GM19468 (cell line): ENCODE data around the gene CSK.
A peak's percentile ranks its signal among the peaks of the same experiment; 100 is the strongest.
"Not testable (repeated sequence)": the region's sequence is repeated elsewhere in the genome, so short reads cannot be mapped to it uniquely, and the experiment has no call there.

Experiments
- ATAC-seq: cut with Tn5 transposase; IDR thresholded peaks from one replicate; pipeline ENCODE4 v1.9.1; 2021; ENCODE audit warnings: mild to moderate bottlenecking, moderate library complexity, moderate number of reproducible peaks; ENCODE audit not compliant: unreplicated experiment; ENCODE audit errors: extremely low read depth

CSK gene

GRCh38 chr15:74781431-74782258 is at the start of gene CSK:
CSK (plus strand) TSS chr15:74782080; CDS start chr15:74798298, 16,218 bp downstream.
- ATAC-seq: peak; percentile 20

GRCh38 chr15:74732846-74733245 is 49.0 kb upstream of the CSK start:
- no peak for ATAC-seq

- ATAC-seq: no peak
Observed at GRCh38 chr15:74733269-74733668, 48.6 kb upstream of the CSK start.

- no peak for ATAC-seq
Observed at GRCh38 chr15:74735305-74735704, 46.6 kb upstream of the CSK start.

GRCh38 chr15:74738239-74738638 is 43.6 kb upstream of the CSK start:
- not testable (repeated sequence) for ATAC-seq

- no peak for ATAC-seq
Observed at GRCh38 chr15:74742422-74742821, 39.5 kb upstream of the CSK start.

DNA sequence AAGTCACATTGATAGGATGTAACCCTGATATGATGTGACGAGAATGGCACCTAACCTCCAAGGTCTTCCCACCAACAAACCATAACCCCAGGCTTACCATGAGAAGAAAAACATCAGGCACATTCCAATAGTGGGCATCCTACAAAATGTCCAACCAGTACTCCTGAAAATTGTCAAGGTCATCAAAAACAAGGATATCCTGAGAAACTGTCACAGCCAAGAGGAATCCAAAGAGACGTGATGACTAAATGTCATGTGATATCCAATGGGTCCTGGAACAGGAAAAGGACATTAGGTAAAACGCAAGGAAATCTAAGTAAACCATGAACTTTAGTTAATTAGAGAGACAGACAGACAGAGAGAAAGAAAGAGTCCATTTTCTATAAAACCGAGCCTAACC is 35.5 kb upstream of the CSK start:
- ATAC-seq: no peak

DNA sequence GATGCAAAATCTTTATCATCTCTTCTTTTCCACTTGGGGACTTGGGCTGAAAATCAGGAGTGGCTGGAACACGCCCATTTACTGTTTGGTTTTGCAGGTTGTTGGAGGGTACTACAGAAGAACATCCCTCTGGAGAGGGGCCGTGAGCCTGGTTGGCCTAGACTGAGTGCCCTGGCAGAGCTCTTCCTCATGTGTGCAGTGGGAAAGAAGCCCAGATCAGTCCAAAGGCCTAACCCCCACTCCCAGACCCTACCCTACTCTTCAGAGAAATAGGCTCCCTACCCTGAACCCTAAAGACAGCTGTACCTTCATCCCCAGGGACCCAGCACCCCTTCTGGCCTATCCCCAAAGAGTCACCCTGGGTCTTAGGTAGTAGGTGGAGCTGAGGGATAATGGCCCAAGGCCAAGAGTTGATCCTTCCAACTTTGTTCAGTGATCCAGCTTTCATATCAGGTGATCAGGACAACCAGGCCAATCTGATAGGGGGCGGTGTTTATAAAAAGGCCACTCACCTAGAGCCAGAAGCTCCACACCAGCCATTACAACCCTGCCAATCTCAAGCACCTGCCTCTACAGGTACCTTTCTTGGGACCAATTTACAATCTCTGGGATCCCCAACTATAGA is 33.4 kb upstream of the CSK start, which contains the start of gene CYP1A2:
Gene CYP1A2, plus strand, starts transcription at position 524 of the 625 bp plus-strand sequence. CDS start 894 bp downstream, outside the sequence.
- ATAC-seq: no peak

DNA sequence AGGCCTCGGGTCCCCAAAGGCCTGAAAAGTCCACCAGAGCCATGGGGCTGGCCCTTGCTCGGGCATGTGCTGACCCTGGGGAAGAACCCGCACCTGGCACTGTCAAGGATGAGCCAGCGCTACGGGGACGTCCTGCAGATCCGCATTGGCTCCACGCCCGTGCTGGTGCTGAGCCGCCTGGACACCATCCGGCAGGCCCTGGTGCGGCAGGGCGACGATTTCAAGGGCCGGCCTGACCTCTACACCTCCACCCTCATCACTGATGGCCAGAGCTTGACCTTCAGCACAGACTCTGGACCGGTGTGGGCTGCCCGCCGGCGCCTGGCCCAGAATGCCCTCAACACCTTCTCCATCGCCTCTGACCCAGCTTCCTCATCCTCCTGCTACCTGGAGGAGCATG is 32.0 kb upstream of the CSK start:
- no peak for ATAC-seq

DNA sequence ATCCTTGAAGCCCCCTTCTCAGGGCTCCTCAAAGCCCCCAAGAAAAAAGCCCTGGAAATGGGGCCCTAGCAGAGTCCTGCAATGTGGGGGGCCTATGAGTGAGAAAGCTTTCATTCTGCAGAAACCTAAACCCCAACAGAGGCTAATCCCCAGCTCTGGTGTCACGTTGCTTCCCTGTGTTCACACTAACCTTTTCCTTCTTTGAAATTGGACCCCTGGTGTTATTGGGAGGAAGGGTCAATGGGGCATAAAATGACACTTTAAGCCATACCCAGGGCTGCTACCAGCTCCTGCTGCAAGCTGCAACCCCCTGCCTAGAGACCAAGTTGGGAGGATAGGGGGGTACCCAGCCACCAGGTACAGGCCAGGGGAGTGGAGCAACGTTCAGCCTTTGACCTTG is 31.1 kb upstream of the CSK start:
- ATAC-seq: no peak

DNA sequence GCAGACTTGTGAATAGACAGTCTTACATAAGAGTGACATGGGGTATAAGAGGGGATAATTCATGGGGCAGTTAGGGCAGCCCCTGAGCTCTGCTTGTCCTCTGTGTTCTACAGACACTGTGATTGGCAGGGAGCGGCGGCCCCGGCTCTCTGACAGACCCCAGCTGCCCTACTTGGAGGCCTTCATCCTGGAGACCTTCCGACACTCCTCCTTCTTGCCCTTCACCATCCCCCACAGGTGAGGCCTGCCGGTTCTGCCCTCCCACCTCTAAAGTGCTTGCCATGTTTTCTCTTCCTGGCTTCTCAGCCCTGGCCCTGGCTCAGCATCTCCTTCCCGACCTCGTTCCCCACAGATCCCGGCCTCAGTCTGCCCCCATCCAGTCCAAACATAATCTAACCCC is 29.9 kb upstream of the CSK start:
- no peak for ATAC-seq

DNA sequence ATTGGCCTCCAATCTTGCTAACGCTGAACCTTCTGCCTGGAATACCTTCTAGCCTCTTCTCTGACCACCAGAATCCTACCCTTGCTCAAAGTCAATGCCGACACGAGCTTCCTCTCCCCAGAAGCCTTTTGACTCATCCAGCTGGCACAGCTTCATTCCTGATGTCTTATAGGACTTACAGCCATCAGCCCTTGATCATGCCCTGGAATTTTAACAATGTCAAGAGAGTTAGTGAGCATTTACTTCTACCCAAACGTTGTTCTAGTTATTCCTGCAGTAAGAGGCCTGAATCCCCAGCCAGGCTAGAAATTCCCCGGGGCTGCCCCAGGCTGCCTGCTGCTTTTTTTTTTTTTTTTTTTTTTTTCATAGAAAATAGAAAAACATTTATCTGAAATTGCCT is 29.3 kb upstream of the CSK start:
- ATAC-seq: no peak

GRCh38 chr15:74754593-74755215 is 27.2 kb upstream of the CSK start:
- ATAC-seq: no peak

DNA sequence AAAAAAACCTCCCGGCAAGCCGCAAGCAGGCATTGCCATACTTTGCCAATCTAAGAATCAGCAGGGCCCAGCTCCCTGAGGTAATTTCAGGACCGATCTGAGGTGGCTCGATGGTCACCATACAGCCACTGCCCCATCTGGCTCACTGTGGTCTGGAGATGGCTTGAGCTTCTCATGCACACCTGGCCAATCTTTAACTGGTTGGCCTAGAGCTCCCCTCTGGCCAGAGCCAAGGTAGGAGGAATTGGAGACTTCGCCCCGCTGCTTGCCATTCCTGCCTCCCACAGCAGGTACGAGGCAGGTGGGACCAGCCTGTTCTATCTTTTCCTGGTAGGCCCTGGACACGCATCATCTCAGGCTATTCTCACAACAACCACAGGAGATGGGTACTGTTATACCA is 23.1 kb upstream of the CSK start:
- ATAC-seq: no peak

- no peak for ATAC-seq
Observed at GRCh38 chr15:74762791-74763150, 19.1 kb upstream of the CSK start.

DNA sequence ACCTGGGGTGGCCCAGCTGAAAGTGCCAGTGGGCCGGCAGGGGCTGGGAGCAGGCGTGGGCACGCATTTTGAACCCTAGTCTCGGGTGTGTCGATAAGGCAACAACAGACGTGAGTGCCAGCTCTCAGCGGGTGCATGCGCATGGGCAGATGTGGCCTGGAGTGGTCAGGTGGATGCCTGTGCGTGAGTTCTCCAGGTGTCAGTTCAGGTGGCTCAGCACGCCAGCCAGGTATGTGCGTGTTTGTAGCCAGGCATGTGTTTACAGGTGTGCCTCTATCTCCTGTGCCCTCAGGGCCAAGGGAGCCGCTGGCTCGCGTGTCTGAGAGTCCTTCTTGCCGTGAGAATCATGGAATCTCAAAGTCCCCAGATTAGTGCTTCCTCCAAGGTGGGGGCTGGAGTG is 18.5 kb upstream of the CSK start:
- ATAC-seq: no peak

DNA sequence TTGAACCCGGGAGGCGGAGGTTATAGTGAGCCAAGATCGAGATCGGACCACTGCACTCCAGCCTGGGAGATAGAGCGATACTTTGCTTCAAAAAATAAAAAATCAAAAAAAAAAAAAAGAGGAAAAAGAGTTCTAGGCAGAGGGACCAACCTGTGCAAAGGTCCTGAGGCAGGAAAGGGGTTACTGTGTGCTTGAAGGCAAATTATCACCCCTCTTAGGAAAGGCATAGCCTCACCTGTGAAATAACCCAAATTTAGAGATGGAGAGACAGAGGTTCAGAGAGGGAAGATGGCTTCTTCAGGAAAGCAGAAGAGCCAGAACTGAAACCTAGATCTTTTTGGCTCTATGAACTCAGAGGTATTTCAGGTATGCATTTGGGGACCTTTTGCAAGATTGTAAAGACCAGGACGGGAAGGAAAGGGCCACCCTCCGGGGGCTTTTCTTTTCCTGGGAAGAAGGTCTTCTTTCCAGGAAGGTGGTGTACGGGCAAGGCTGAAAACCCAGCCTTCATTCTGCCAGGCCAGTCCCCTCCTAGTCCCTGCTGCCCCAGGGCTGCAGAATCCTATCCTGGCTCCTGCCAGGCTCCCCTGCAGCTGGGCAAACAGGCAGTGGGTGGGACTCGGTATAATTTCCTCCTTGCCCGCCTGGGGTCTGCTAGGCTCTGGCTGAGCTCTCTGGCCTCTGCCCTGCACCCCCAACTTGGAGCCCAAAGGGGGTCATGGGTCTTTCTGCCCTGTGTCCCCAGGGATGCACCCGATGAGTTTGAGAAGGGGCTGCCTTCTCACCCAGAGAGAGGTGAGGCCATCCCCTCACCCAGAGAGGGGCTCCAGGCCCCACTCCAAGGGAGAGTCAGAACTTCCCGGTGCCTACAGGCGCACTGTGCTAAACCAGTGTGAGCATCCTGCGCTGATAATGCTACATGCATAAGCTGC is 14.4 kb upstream of the CSK start:
- ATAC-seq: no peak

DNA sequence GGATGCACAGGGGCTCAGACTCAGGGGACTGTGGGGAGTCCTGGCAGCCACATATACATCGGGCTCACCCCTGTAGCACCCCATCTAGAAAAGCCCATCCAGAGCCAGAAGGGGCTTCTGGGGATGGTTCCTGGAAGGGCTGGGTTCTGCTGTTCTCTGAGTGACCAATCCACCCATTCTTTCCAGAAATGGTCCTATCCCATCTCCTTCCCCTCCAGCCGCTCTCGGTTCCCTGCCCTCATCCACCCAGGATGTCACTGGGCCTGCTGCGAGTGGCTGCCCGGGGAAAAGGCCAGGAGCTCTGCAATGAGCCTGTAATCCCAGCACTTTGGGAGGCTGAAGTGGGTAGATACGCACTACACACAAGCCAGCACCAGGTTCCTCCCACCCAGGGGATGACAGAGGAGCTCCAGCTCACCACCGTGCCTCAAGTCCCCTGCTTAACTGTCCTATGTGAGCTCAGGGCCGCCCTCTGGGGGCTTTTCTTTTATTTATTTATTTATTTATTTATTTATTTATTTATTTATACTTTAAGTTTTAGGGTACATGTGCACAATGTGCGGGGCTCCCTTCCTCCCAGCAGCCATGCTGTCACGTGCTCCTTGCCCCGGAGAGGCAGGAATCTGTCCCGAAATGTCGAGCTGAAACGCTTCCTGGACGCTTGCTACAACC is 13.6 kb upstream of the CSK start:
- no peak for ATAC-seq

DNA sequence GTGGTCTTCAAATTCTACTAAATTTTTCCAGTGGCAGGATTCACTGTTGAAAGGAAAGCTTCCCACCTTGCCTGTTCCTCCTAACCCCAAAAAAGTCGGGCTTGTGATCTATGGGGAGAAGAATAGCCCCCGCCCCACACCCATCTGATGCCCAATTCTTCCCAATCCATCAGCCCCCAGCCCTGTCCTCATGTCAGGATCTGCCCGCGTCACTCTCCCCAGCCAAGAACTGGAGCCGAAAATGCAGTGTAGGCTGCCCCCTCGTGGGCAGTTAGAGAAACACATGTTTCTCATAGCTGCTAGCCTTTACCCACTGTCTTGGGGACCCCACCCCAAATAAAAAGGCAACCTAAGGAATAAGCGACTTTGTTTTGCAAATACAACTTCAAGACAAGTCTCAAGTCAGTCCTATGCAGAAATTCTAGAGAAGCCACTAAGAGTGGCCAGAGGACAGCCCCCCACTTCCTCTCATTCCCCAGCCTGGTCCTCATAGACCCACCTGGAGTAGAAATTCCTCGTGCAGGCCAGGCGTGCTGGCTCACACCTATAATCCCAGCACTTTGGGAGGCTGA is 13.0 kb upstream of the CSK start:
- no peak for ATAC-seq
